RWPE2 (cell line): ENCODE measurements around the gene CTNNA2.

Source experiments
- ATAC-seq: fragments of 200-7000 bp; cut with Tn5 transposase; 3 replicates; pipeline ENCODE4 v1.9.1; 2021; ENCODE audit warnings: low read depth
- DNase-seq: peaks from one replicate; pipeline ENCODE4 v3.0.0-alpha.2; 2020; ENCODE audit warnings: low spot score
- H3K27ac ChIP-seq: fragments of 450-650 bp; 2 replicates; pipeline ENCODE4 v1.5.1; 2017; ENCODE audit warnings: mild to moderate bottlenecking; ENCODE audit not compliant: poor library complexity, severe bottlenecking
- H3K27me3 ChIP-seq: fragments of 250-450 bp; sonication (Bioruptor Pico); 2 replicates; pipeline ENCODE4 v1.5.1; 2021; ENCODE audit warnings: mild to moderate bottlenecking, moderate library complexity; ENCODE audit not compliant: insufficient read depth, poor library complexity, severe bottlenecking
- H3K36me3 ChIP-seq: fragments of 250-450 bp; sonication (Bioruptor Pico); 2 replicates; pipeline ENCODE4 v1.5.1; 2020; ENCODE audit warnings: low read depth, mild to moderate bottlenecking, moderate library complexity
- H3K4me1 ChIP-seq: fragments of 250-450 bp; sonication (Bioruptor Pico); 2 replicates; pipeline ENCODE4 v1.5.1; 2021; ENCODE audit warnings: mild to moderate bottlenecking, moderate library complexity; ENCODE audit not compliant: insufficient read depth, poor library complexity, severe bottlenecking
- H3K4me3 ChIP-seq: fragments of 250-450 bp; sonication (Bioruptor Pico); 2 replicates; pipeline ENCODE4 v1.5.1; 2021; ENCODE audit warnings: mild to moderate bottlenecking, moderate library complexity; ENCODE audit not compliant: severe bottlenecking
- H3K9me3 ChIP-seq: fragments of 250-450 bp; sonication (Bioruptor Pico); 2 replicates; pipeline ENCODE4 v1.5.1; 2021; ENCODE audit warnings: mild to moderate bottlenecking, moderate library complexity; ENCODE audit not compliant: severe bottlenecking
- CTCF ChIP-seq: fragments of 450-650 bp; IDR thresholded peaks from one replicate; pipeline ENCODE4 v1.5.1; 2017; ENCODE audit warnings: mild to moderate bottlenecking, moderate library complexity; ENCODE audit not compliant: poor library complexity, severe bottlenecking

CTNNA2 gene

DNA sequence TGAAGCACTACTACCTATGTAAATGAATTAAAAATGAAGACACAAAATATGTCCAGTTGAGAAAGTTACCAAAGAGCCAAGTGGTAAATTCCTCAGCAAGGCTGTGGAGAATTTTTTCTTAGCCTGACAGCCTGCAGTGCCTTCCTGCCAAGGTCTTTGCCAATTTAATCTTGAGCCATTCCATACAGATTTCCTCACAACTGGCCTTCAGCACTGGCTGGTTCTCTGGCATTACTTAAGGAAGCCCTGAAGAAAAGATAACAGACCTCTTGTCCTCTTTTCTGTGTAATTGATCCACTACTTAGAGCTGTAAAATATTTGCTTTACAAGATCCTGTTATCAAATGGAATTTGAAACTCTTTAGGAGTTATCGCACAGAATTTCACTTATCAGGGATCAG lies 1125.9 kb downstream of the CTNNA2 start:
- no peak for ATAC-seq
- no peaks in the 10 kb centered on the region for H3K27me3 ChIP-seq
- H3K4me3 ChIP-seq, result no peak overlapping the region
- H3K27ac ChIP-seq, result no peak overlapping the region
- TF ChIP-seq CTCF, result no peak
- no peak for DNase-seq
- H3K4me1 ChIP-seq, result no peaks in the 10 kb centered on the region
- H3K9me3 ChIP-seq, result no peaks in the 10 kb centered on the region
- no peaks in the 10 kb centered on the region for H3K36me3 ChIP-seq

GRCh38 chr2:80642465-80642864 lies 1129.6 kb downstream of the CTNNA2 start:
- DNase-seq, result no peak
- no peaks in the 10 kb centered on the region for H3K36me3 ChIP-seq
- H3K27me3 ChIP-seq, result no peaks in the 10 kb centered on the region
- H3K4me1 ChIP-seq, result no peaks in the 10 kb centered on the region
- no peak overlapping the region for H3K27ac ChIP-seq
- no peak for ATAC-seq
- no peak overlapping the region for H3K4me3 ChIP-seq
- no peak for TF ChIP-seq CTCF
- no peaks in the 10 kb centered on the region for H3K9me3 ChIP-seq

DNA sequence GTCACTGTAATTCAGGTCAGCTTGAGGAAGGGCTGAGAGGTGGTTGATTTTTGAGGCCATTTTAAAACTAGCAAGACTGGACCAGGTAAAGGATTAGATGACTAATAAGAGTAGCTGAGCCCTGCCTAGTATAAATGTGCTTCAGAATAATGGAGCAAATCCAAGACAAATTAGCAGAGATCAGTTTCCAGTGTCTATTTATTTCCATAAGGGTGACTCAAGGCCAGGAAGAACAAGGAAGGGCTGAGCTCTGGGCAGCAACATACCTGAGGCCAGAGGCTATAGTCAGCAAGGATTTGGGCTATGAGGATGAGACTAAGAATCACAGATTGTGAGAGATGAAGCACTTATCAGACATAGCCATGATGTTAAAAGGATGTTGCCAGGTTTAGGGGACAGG lies 1130.7 kb downstream of the CTNNA2 start:
- DNase-seq (no peak), ATAC-seq (peak; percentile 36; the same call in 1 of the 3 replicates)
- Histone ChIP-seq H3K36me3 (no peaks in the 10 kb centered on the region), H3K27me3 (no peaks in the 10 kb centered on the region), H3K4me3 (no peak overlapping the region), H3K27ac (no peak overlapping the region), H3K4me1 (no peaks in the 10 kb centered on the region), H3K9me3 (no peaks in the 10 kb centered on the region)
- no peak for TF ChIP-seq CTCF

DNA sequence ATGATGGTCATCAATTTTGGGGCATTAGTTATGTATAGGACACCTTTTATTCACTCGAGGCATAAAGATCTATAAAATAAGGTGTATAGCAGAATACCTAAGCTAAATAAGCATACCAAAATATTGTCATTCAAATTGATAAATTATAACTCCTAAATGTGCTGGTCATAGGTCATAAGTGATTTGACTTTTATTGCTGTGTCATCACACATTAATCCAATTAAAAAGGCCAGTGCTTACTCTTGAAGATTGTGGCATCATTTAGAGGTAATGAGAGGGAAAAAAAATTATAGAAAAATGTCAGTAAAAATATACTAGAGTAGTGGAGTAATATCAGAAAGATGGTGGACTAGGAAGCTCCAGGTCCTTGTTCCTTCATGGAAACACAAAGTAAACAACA lies 1138.6 kb downstream of the CTNNA2 start:
- Histone ChIP-seq H3K36me3 (no peaks in the 10 kb centered on the region), H3K9me3 (no peaks in the 10 kb centered on the region), H3K4me1 (no peaks in the 10 kb centered on the region), H3K27ac (no peak overlapping the region), H3K27me3 (no peaks in the 10 kb centered on the region), H3K4me3 (no peak overlapping the region)
- ATAC-seq, result no peak
- TF ChIP-seq CTCF, result no peak
- no peak for DNase-seq

DNA sequence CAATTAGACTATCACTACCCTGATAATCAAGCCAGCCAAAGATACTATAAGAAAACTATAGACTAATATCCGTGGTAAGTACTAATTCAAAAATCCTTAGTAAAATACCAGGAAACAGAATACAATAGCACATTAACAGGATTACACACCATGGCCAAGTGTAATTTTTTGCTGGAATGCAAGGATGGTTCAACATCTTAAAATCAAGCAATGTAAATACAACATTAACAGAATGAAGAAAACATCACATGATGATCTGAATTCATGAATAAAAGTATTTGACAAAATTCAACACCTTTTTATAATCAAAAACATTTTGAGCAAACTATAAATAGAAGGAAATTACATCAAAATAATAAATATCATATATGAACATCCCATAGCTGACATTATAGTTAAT lies 1142.4 kb downstream of the CTNNA2 start:
- H3K4me1 ChIP-seq, result no peaks in the 10 kb centered on the region
- no peak for ATAC-seq
- no peaks in the 10 kb centered on the region for H3K27me3 ChIP-seq
- H3K9me3 ChIP-seq, result no peaks in the 10 kb centered on the region
- H3K27ac ChIP-seq, result no peak overlapping the region
- no peak for DNase-seq
- no peak for TF ChIP-seq CTCF
- H3K4me3 ChIP-seq, result no peak overlapping the region
- H3K36me3 ChIP-seq, result no peaks in the 10 kb centered on the region
